Gastrocnemius medialis (tissue), 4 donors: ENCODE results near the gene HIVEP1.

Experiments used
- CTCF ChIP-seq, 5 experiments: fragments of 450-650 bp in 3 of 5; fragments of 200-600 bp in 2 of 5; sonication (generic) in 2 of 5; IDR thresholded peaks in 4 of 5; conservative IDR thresholded peaks in 1 of 5; 1 replicate in 4 of 5; 2 replicates in 1 of 5; pipeline ENCODE4 v1.5.1; 2016 to 2019; ENCODE audit warnings: antibody characterized with exemption in 5 of 5, mild to moderate bottlenecking in 3 of 5, moderate library complexity in 3 of 5
- POLR2A ChIP-seq, 2 donors: fragments of 450-650 bp; IDR thresholded peaks; one replicate each; pipeline ENCODE4 v1.6.1; 2017; ENCODE audit warnings: antibody characterized with exemption in 2 of 2, mild to moderate bottlenecking in 2 of 2, moderate library complexity in 2 of 2

- TF ChIP-seq CTCF (IDR thresholded peaks at IDR 0.05 in 4 of 5, conservative IDR thresholded peaks at IDR 0.05 in 1 of 5) (no peak), POLR2A (IDR thresholded peaks at IDR 0.05) (no peak)
These were observed 35.2 kb downstream of the HIVEP1 start for GRCh38 chr6:12047304-12047703.
